IMR-90 (cell line): Measurements from ENCODE around the gene FOXO1.

ENCODE experiments used
- MAFK ChIP-seq: IDR thresholded peaks from 2 replicates; pipeline ENCODE4 v1.6.1; 2012; ENCODE audit warnings: low read depth, low read length, improper control_type of control experiment
- RAD21 ChIP-seq: IDR thresholded peaks from 2 replicates; pipeline ENCODE4 v1.6.1; 2012; ENCODE audit warnings: low read length, improper control_type of control experiment
- TF ChIP-seq, protein P1 (sequence below): fragments of 150-350 bp; IDR thresholded peaks from 2 replicates; pipeline ENCODE4 v1.6.1; 2016; ENCODE audit warnings: low read depth, mild to moderate bottlenecking, low read length, moderate library complexity, borderline replicate concordance
- TF ChIP-seq, protein P2 (sequence below): conservative IDR thresholded peaks from 2 replicates; pipeline ENCODE4 v1.5.1; 2012; ENCODE audit warnings: mild to moderate bottlenecking, low read depth, low read length, improper control_type of control experiment

DNA sequence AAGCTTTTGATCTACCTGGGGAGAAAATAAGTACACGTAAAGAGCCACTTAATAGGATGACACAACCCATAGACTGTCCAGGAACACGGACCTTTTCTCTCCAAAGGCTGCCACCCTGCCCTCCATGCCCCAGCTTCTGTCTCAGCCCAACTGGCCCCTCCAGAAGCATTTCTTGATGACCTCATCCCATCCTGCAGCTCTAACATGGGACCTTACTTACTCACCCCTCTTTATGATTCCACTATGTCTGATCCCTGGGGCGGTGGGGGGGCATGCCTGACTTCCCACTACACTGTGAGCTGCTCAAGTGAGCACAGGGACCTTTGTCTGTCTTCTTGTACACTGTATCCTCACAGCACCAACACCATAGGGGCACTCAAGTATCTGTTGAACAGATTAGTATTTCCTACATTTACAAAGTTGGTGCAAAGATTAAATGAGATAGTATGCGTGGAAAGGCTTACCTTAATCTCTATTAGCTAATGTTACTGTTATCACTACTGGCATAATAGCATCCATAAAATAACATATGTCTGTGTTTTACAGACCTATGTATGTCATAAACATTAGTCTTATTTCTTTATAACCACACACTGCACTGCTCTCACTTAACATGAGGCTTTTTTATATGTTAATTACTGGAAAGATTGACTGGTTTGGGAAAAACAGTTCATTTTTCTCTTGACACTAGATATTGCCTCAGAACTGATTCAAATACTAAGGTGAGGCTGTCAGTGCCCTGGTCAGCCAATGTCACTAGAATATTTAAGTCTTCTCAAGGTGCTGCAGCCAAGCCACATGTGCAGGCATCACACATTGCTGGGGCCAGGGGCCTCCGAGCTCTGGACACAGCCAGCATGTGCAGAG, 100.9 kb downstream of the FOXO1 start:
- TF ChIP-seq RAD21: no peak
- TF ChIP-seq MAFK: no peak
- TF ChIP-seq, protein P1, sequence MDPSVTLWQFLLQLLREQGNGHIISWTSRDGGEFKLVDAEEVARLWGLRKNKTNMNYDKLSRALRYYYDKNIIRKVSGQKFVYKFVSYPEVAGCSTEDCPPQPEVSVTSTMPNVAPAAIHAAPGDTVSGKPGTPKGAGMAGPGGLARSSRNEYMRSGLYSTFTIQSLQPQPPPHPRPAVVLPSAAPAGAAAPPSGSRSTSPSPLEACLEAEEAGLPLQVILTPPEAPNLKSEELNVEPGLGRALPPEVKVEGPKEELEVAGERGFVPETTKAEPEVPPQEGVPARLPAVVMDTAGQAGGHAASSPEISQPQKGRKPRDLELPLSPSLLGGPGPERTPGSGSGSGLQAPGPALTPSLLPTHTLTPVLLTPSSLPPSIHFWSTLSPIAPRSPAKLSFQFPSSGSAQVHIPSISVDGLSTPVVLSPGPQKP: no peak
- TF ChIP-seq, protein P2, sequence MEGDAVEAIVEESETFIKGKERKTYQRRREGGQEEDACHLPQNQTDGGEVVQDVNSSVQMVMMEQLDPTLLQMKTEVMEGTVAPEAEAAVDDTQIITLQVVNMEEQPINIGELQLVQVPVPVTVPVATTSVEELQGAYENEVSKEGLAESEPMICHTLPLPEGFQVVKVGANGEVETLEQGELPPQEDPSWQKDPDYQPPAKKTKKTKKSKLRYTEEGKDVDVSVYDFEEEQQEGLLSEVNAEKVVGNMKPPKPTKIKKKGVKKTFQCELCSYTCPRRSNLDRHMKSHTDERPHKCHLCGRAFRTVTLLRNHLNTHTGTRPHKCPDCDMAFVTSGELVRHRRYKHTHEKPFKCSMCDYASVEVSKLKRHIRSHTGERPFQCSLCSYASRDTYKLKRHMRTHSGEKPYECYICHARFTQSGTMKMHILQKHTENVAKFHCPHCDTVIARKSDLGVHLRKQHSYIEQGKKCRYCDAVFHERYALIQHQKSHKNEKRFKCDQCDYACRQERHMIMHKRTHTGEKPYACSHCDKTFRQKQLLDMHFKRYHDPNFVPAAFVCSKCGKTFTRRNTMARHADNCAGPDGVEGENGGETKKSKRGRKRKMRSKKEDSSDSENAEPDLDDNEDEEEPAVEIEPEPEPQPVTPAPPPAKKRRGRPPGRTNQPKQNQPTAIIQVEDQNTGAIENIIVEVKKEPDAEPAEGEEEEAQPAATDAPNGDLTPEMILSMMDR: no peak
